ENCODE results near the gene LRCH4. TPM values are rescaled to one million over a fixed set of nuclear protein-coding genes. Genes with fewer than 3 reads are reported as not detected.

The LRCH4 gene
- total and polyA plus RNA-seq, 2 of the 13 experiments (the other 11 are each of a cell fraction or from before 2014, with no cell fraction given), result 7.0 to 9.3 TPM

DNA sequence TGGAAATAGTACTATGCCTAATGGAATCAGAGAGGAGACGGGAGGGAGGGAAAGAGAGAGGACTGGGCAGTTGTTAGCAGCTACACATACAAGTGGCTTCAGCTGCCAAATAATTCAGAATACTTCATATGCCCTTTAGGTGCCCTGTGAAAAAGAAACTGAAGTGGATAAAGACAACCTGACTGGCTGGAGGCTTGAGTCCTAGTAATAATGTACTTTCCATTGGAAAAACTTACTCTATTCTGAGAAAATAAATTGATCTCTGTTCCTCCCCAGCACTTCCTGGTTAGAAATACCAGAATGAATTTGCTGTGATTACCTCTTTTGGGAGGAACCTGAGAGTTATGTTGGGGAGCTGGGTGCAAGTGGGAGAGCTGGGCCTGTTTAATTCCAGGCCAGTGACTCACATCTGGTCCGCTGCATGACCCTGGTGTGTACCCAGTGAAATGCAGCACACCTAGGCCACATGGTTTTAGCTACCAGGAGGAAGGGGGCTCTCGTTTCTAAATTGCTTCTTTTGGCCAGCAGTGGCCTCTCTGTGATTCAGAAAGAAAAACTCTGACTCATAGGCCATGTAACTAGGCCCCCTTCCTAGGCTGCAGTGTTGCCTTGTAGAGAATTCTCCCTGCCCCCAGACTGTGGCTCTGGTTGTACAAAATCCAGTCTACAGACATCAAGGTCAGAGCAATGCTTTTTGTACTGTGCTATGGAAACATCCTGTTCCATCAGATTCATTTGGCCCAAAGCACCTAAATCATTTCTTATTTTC, 40.4 kb downstream of the LRCH4 start (continued):
- no peak for TF ChIP-seq ZEB1 (IDR thresholded peaks at IDR 0.05; ENCODE audit: insufficient replicate concordance, low read depth)
- no peak for TF ChIP-seq XBP1 (CRISPR knock-in tag; IDR thresholded peaks at IDR 0.05)
- no peak for TF ChIP-seq ZKSCAN1 (IDR thresholded peaks at IDR 0.05; ENCODE audit: low read length)
- TF ChIP-seq FOXA3 (CRISPR knock-in tag; IDR thresholded peaks at IDR 0.05), result peak; percentile 86
- no peak for TF ChIP-seq ZNF652 (CRISPR knock-in tag; IDR thresholded peaks at IDR 0.05; ENCODE audit: borderline replicate concordance, low read depth)
- TF ChIP-seq MXD4 (CRISPR knock-in tag; IDR thresholded peaks at IDR 0.05), result no peak
- TF ChIP-seq KLF13 (CRISPR knock-in tag; IDR thresholded peaks at IDR 0.05), result no peak
- peak; percentile 66 for TF ChIP-seq GATAD2A (CRISPR knock-in tag; IDR thresholded peaks at IDR 0.05)
- TF ChIP-seq HOXA7 (CRISPR knock-in tag; IDR thresholded peaks at IDR 0.05), result no peak
- TF ChIP-seq ZFP36L1 (CRISPR knock-in tag; IDR thresholded peaks at IDR 0.05), result no peak
- no peak for TF ChIP-seq ZNF672 (CRISPR knock-in tag; IDR thresholded peaks at IDR 0.05)
- TF ChIP-seq EEA1 (CRISPR knock-in tag; IDR thresholded peaks at IDR 0.05; ENCODE audit: borderline replicate concordance), result no peak
- no peak for TF ChIP-seq RFX5 (IDR thresholded peaks at IDR 0.05; ENCODE audit: low read depth, low read length)
- TF ChIP-seq, protein P1, sequence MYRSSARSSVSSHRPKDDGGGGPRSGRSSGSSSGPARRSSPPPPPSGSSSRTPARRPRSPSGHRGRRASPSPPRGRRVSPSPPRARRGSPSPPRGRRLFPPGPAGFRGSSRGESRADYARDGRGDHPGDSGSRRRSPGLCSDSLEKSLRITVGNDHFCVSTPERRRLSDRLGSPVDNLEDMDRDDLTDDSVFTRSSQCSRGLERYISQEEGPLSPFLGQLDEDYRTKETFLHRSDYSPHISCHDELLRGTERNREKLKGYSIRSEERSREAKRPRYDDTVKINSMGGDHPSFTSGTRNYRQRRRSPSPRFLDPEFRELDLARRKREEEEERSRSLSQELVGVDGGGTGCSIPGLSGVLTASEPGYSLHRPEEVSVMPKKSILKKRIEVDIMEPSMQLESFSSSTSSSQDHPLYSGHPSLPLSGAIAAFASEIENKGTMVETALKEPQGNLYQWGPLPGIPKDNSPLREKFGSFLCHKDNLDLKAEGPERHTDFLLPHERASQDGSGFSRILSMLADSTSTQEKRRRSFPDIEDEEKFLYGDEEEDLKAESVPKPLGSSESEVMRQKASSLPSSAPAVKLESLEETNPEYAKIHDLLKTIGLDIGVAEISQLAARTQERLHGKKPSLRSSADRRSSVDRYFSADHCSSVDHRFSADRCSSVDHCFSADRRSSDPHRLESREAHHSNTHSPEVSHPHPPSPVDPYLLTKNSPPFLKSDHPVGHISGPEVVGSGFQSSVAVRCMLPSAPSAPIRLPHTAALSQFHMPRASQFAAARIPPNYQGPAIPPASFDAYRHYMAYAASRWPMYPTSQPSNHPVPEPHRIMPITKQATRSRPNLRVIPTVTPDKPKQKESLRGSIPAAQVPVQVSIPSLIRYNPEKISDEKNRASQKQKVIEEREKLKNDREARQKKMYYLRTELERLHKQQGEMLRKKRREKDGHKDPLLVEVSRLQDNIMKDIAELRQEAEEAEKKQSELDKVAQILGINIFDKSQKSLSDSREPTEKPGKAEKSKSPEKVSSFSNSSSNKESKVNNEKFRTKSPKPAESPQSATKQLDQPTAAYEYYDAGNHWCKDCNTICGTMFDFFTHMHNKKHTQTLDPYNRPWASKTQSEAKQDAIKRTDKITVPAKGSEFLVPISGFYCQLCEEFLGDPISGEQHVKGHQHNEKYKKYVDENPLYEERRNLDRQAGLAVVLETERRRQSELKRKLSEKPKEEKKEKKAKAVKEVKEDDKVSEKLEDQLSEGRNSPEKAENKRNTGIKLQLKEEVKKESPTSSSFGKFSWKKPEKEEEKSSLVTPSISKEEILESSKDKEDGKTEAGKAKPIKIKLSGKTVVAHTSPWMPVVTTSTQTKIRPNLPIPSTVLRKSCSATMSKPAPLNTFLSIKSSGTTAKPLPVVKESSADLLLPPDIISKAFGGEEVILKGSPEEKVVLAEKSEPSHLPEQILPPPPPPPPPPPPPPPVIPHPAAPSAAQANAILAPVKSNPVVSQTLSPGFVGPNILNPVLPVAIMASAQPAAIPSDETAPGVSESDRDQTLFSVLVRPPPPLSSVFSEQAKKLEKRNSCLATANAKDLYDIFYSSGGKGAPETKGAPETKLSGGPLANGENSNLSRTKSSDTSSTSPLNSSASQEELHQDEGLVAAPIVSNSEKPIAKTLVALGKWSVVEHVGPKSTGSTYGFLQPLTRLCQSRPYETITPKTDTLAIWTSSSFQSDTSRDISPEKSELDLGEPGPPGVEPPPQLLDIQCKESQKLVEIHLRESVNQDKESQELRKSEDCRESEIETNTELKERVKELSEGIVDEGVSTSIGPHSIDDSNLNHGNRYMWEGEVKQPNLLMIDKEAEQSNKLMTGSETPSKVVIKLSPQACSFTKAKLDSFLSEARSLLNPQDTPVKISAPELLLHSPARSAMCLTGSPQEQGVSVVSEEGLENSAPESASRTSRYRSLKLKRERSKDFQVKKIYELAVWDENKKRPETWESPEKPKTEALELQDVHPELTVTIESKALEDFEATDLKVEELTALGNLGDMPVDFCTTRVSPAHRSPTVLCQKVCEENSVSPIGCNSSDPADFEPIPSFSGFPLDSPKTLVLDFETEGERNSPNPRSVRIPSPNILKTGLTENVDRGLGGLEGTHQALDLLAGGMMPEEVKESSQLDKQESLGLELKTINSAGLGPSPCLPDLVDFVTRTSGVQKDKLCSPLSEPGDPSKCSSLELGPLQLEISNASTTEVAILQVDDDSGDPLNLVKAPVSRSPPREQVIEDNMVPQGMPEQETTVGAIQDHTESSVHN (CRISPR knock-in tag; IDR thresholded peaks at IDR 0.05), result no peak
- TF ChIP-seq, protein P2, sequence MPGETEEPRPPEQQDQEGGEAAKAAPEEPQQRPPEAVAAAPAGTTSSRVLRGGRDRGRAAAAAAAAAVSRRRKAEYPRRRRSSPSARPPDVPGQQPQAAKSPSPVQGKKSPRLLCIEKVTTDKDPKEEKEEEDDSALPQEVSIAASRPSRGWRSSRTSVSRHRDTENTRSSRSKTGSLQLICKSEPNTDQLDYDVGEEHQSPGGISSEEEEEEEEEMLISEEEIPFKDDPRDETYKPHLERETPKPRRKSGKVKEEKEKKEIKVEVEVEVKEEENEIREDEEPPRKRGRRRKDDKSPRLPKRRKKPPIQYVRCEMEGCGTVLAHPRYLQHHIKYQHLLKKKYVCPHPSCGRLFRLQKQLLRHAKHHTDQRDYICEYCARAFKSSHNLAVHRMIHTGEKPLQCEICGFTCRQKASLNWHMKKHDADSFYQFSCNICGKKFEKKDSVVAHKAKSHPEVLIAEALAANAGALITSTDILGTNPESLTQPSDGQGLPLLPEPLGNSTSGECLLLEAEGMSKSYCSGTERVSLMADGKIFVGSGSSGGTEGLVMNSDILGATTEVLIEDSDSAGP (CRISPR knock-in tag; IDR thresholded peaks at IDR 0.05; ENCODE audit: borderline replicate concordance), result no peak
- TF ChIP-seq, protein P3, sequence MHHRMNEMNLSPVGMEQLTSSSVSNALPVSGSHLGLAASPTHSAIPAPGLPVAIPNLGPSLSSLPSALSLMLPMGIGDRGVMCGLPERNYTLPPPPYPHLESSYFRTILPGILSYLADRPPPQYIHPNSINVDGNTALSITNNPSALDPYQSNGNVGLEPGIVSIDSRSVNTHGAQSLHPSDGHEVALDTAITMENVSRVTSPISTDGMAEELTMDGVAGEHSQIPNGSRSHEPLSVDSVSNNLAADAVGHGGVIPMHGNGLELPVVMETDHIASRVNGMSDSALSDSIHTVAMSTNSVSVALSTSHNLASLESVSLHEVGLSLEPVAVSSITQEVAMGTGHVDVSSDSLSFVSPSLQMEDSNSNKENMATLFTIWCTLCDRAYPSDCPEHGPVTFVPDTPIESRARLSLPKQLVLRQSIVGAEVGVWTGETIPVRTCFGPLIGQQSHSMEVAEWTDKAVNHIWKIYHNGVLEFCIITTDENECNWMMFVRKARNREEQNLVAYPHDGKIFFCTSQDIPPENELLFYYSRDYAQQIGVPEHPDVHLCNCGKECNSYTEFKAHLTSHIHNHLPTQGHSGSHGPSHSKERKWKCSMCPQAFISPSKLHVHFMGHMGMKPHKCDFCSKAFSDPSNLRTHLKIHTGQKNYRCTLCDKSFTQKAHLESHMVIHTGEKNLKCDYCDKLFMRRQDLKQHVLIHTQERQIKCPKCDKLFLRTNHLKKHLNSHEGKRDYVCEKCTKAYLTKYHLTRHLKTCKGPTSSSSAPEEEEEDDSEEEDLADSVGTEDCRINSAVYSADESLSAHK (CRISPR knock-in tag; IDR thresholded peaks at IDR 0.05; ENCODE audit: borderline replicate concordance), result no peak

Measured in HepG2 (cell line).